ENCODE data around the gene FGFR1OP2.
"Not testable (repeated sequence)": the region's sequence is repeated elsewhere in the genome, so short reads cannot be mapped to it uniquely, and the experiment has no call there.

FGFR1OP2 gene

GRCh38 chr12:26937863-26938700 lies at the start of gene FGFR1OP2, which contains the start of gene INTS13:
TSS of gene FGFR1OP2 (plus strand) at chr12:26938470. CDS start at chr12:26954159, 15,689 bp downstream.
TSS of gene INTS13 (minus strand) at chr12:26937981. CDS start at chr12:26936803, 1,178 bp downstream.
- H3K36me3 ChIP-seq (ENCODE audit: insufficient read depth, low read length): peaks cover under 1% of the 10 kb centered on the region; the same call in 1 of the 2 replicates
- peaks cover 44% of the 10 kb centered on the region for H3K4me1 ChIP-seq (ENCODE audit: control insufficient read depth, insufficient read depth, low read length, unreplicated experiment)
- H3K27me3 ChIP-seq (ENCODE audit: insufficient read depth, low read length): no peaks in the 10 kb centered on the region
- peak within 1 kb of the TSS; percentile 90 for H3K27ac ChIP-seq (ENCODE audit: low read depth, low read length)
- peak within 1 kb of the TSS; percentile 86 for H3K4me3 ChIP-seq (ENCODE audit: low read depth, low read length)
- H3K79me2 ChIP-seq (ENCODE audit: control insufficient read depth, insufficient read depth, low read length, unreplicated experiment): peaks cover 92% of the 10 kb centered on the region
- H2AFZ ChIP-seq (ENCODE audit: low read length, unreplicated experiment): peak within 1 kb of the TSS; percentile 83

- Histone ChIP-seq H3K4me1 (ENCODE audit: control insufficient read depth, insufficient read depth, low read length, unreplicated experiment) (no peaks in the 10 kb centered on the region), H3K36me3 (ENCODE audit: insufficient read depth, low read length) (0 out of 2 replicates have a peak, but pooled peaks cover 5% of the 10 kb centered on the region), H3K27ac (ENCODE audit: low read depth, low read length) (no peak overlapping the region), H2AFZ (ENCODE audit: low read length, unreplicated experiment) (no peak overlapping the region), H3K4me3 (ENCODE audit: low read depth, low read length) (no peak overlapping the region), H3K79me2 (ENCODE audit: control insufficient read depth, insufficient read depth, low read length, unreplicated experiment) (no peaks in the 10 kb centered on the region), H3K27me3 (ENCODE audit: insufficient read depth, low read length) (no peaks in the 10 kb centered on the region)
Measured at GRCh38 chr12:26890784-26891183, 47.5 kb upstream of the FGFR1OP2 start.

- Histone ChIP-seq H3K79me2 (ENCODE audit: control insufficient read depth, insufficient read depth, low read length, unreplicated experiment) (no peaks in the 10 kb centered on the region), H3K4me3 (ENCODE audit: low read depth, low read length) (no peak overlapping the region), H2AFZ (ENCODE audit: low read length, unreplicated experiment) (no peak overlapping the region), H3K27me3 (ENCODE audit: insufficient read depth, low read length) (no peaks in the 10 kb centered on the region), H3K4me1 (ENCODE audit: control insufficient read depth, insufficient read depth, low read length, unreplicated experiment) (no peaks in the 10 kb centered on the region), H3K36me3 (ENCODE audit: insufficient read depth, low read length) (0 out of 2 replicates have a peak, but pooled peaks cover 5% of the 10 kb centered on the region), H3K27ac (ENCODE audit: low read depth, low read length) (no peak overlapping the region)
Measured at GRCh38 chr12:26891704-26892103, 46.6 kb upstream of the FGFR1OP2 start.

- H3K27ac ChIP-seq (ENCODE audit: low read depth, low read length): no peak overlapping the region
- H3K4me3 ChIP-seq (ENCODE audit: low read depth, low read length): no peak overlapping the region
- no peaks in the 10 kb centered on the region for H3K4me1 ChIP-seq (ENCODE audit: control insufficient read depth, insufficient read depth, low read length, unreplicated experiment)
- H3K79me2 ChIP-seq (ENCODE audit: control insufficient read depth, insufficient read depth, low read length, unreplicated experiment): no peaks in the 10 kb centered on the region
- H3K36me3 ChIP-seq (ENCODE audit: insufficient read depth, low read length): 0 out of 2 replicates have a peak, but pooled peaks cover 5% of the 10 kb centered on the region
- no peak overlapping the region for H2AFZ ChIP-seq (ENCODE audit: low read length, unreplicated experiment)
- H3K27me3 ChIP-seq (ENCODE audit: insufficient read depth, low read length): no peaks in the 10 kb centered on the region
Measured at GRCh38 chr12:26895672-26896071, 42.6 kb upstream of the FGFR1OP2 start.

- Histone ChIP-seq H2AFZ (ENCODE audit: low read length, unreplicated experiment) (no peak overlapping the region), H3K4me1 (ENCODE audit: control insufficient read depth, insufficient read depth, low read length, unreplicated experiment) (no peaks in the 10 kb centered on the region), H3K27me3 (ENCODE audit: insufficient read depth, low read length) (no peaks in the 10 kb centered on the region), H3K4me3 (ENCODE audit: low read depth, low read length) (no peak overlapping the region), H3K36me3 (ENCODE audit: insufficient read depth, low read length) (0 out of 2 replicates have a peak, but pooled peaks cover 5% of the 10 kb centered on the region), H3K27ac (ENCODE audit: low read depth, low read length) (no peak overlapping the region), H3K79me2 (ENCODE audit: control insufficient read depth, insufficient read depth, low read length, unreplicated experiment) (no peaks in the 10 kb centered on the region)
Measured at GRCh38 chr12:26896913-26897312, 41.4 kb upstream of the FGFR1OP2 start.

- not testable (repeated sequence) for H3K79me2 ChIP-seq (ENCODE audit: control insufficient read depth, insufficient read depth, low read length, unreplicated experiment); H3K4me3 ChIP-seq (ENCODE audit: low read depth, low read length); H3K4me1 ChIP-seq (ENCODE audit: control insufficient read depth, insufficient read depth, low read length, unreplicated experiment); H3K27ac ChIP-seq (ENCODE audit: low read depth, low read length); H2AFZ ChIP-seq (ENCODE audit: low read length, unreplicated experiment); H3K27me3 ChIP-seq (ENCODE audit: insufficient read depth, low read length)
- peaks cover 22% of the 10 kb centered on the region for H3K36me3 ChIP-seq (ENCODE audit: insufficient read depth, low read length)
Measured at GRCh38 chr12:26903396-26903795, 34.9 kb upstream of the FGFR1OP2 start.

GRCh38 chr12:26906024-26906423 lies 32.2 kb upstream of the FGFR1OP2 start:
- Histone ChIP-seq H3K4me3 (ENCODE audit: low read depth, low read length) (no peak overlapping the region), H3K79me2 (ENCODE audit: control insufficient read depth, insufficient read depth, low read length, unreplicated experiment) (no peaks in the 10 kb centered on the region), H2AFZ (ENCODE audit: low read length, unreplicated experiment) (no peak overlapping the region), H3K27me3 (ENCODE audit: insufficient read depth, low read length) (no peaks in the 10 kb centered on the region), H3K36me3 (ENCODE audit: insufficient read depth, low read length) (peaks cover 34% of the 10 kb centered on the region), H3K4me1 (ENCODE audit: control insufficient read depth, insufficient read depth, low read length, unreplicated experiment) (no peaks in the 10 kb centered on the region), H3K27ac (ENCODE audit: low read depth, low read length) (no peak overlapping the region)

- Histone ChIP-seq H3K27ac (ENCODE audit: low read depth, low read length) (no peak overlapping the region), H3K36me3 (ENCODE audit: insufficient read depth, low read length) (peaks cover 40% of the 10 kb centered on the region)
Measured at GRCh38 chr12:26906704-26907103, 31.6 kb upstream of the FGFR1OP2 start.

GRCh38 chr12:26918321-26919215 lies 19.7 kb upstream of the FGFR1OP2 start:
- H3K27me3 ChIP-seq (ENCODE audit: insufficient read depth, low read length): no peaks in the 10 kb centered on the region
- peaks cover 25% of the 10 kb centered on the region for H3K36me3 ChIP-seq (ENCODE audit: insufficient read depth, low read length)

More at GRCh38 chr12:26906704-26907103, 31.6 kb upstream of the FGFR1OP2 start:
- Histone ChIP-seq H3K27me3 (ENCODE audit: insufficient read depth, low read length) (no peaks in the 10 kb centered on the region), H3K79me2 (ENCODE audit: control insufficient read depth, insufficient read depth, low read length, unreplicated experiment) (no peaks in the 10 kb centered on the region), H3K4me3 (ENCODE audit: low read depth, low read length) (no peak overlapping the region), H3K4me1 (ENCODE audit: control insufficient read depth, insufficient read depth, low read length, unreplicated experiment) (no peaks in the 10 kb centered on the region), H2AFZ (ENCODE audit: low read length, unreplicated experiment) (no peak overlapping the region)

GRCh38 chr12:26919216-26919555 lies 19.1 kb upstream of the FGFR1OP2 start:
- no peaks in the 10 kb centered on the region for H3K27me3 ChIP-seq (ENCODE audit: insufficient read depth, low read length)
- no peak overlapping the region for H3K4me3 ChIP-seq (ENCODE audit: low read depth, low read length)
- no peak overlapping the region for H2AFZ ChIP-seq (ENCODE audit: low read length, unreplicated experiment)
- no peaks in the 10 kb centered on the region for H3K4me1 ChIP-seq (ENCODE audit: control insufficient read depth, insufficient read depth, low read length, unreplicated experiment)
- H3K36me3 ChIP-seq (ENCODE audit: insufficient read depth, low read length): peaks cover 27% of the 10 kb centered on the region
- H3K79me2 ChIP-seq (ENCODE audit: control insufficient read depth, insufficient read depth, low read length, unreplicated experiment): no peaks in the 10 kb centered on the region
- H3K27ac ChIP-seq (ENCODE audit: low read depth, low read length): no peak overlapping the region

More at GRCh38 chr12:26918321-26919215, 19.7 kb upstream of the FGFR1OP2 start:
- Histone ChIP-seq H2AFZ (ENCODE audit: low read length, unreplicated experiment) (no peak overlapping the region), H3K79me2 (ENCODE audit: control insufficient read depth, insufficient read depth, low read length, unreplicated experiment) (no peaks in the 10 kb centered on the region), H3K4me1 (ENCODE audit: control insufficient read depth, insufficient read depth, low read length, unreplicated experiment) (no peaks in the 10 kb centered on the region), H3K4me3 (ENCODE audit: low read depth, low read length) (no peak overlapping the region), H3K27ac (ENCODE audit: low read depth, low read length) (no peak overlapping the region)
